Measurements from ENCODE around the gene IFITM5. TPM values are rescaled to one million over a fixed set of nuclear protein-coding genes. Genes with fewer than 3 reads are reported as not detected.
A peak's percentile ranks its signal among the peaks of the same experiment; 100 is the strongest.

Gene IFITM5
- total and polyA plus RNA-seq, 8 donors: 0.18 to 0.91 (median 0.57) TPM; not detected in 4

DNA sequence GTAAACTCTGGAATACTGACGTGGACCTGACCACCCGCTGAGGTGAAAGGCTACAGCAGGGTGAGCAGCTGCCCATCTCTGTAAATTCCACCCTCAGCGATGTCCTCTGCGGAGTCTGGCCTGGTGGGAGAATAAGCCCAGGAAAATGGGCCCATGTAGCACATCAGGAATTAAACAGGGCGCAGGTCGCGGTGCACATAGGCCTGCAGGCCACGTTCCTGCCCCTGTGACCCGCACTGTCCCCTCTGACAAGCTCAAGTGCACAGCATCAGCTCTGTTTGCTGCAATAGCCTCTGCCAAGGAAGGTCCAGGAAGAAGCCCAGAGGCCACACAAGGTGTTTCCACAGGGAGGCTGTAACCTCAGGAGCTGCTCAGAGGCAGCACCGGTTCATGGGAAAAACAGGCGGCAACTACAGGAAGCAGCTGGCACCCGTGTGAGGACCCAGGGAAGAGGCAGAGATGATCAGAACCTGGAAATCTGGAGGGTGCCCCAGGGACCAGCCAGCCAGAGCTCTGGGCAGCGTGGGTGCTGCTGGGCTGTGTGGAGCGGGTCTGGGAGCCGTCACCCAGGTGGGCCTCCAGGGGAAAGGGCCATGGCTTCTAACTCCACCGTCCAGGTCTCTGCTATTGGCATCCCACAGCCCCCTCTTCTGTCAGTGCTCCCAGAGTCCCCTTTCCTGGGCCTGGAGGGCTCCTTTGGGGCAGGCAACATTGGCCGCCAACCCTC is 7.5 kb upstream of the IFITM5 start:
- peak in 1 of 4 donors; percentile 47 for DNase-seq
- intact Hi-C loops (cut with DNase I): no loop called here
- H3K4me1 ChIP-seq: peaks cover 0 to 50% of the 10 kb centered on the region in 2 donors
- no peaks in the 10 kb centered on the region for H3K27me3 ChIP-seq
- peaks cover 0 to 4% of the 10 kb centered on the region in 2 donors for H3K36me3 ChIP-seq
- no peaks in the 10 kb centered on the region for H3K9me3 ChIP-seq
- TF ChIP-seq, protein P1, sequence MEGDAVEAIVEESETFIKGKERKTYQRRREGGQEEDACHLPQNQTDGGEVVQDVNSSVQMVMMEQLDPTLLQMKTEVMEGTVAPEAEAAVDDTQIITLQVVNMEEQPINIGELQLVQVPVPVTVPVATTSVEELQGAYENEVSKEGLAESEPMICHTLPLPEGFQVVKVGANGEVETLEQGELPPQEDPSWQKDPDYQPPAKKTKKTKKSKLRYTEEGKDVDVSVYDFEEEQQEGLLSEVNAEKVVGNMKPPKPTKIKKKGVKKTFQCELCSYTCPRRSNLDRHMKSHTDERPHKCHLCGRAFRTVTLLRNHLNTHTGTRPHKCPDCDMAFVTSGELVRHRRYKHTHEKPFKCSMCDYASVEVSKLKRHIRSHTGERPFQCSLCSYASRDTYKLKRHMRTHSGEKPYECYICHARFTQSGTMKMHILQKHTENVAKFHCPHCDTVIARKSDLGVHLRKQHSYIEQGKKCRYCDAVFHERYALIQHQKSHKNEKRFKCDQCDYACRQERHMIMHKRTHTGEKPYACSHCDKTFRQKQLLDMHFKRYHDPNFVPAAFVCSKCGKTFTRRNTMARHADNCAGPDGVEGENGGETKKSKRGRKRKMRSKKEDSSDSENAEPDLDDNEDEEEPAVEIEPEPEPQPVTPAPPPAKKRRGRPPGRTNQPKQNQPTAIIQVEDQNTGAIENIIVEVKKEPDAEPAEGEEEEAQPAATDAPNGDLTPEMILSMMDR (IDR thresholded peaks at IDR 0.05): no peak
- H3K4me3 ChIP-seq: no peak overlapping the region
- ATAC-seq: no peak
- peak overlapping the region; percentile 88 to 93 for H3K27ac ChIP-seq

DNA sequence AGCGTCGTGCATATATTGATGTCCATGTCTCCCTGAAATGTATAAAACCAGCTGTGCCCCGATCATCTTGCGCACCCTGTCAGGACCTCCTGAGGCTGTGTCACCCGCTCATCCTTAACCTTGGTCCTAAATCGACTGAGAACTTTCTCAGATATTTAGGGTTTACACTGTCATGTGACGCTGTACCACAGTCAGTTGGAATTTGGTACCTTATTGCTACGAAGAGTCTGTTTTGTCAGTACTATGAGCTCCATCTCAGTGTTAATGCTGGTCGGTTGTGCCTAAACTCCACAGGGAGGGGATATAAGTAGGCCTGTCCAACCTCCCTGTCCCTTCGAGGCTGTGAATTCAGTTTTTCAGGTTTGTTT is 6.5 kb upstream of the IFITM5 start:
- Histone ChIP-seq H3K9me3 (no peaks in the 10 kb centered on the region), H3K27ac (peak overlapping the region in 1 of 2 donors; percentile 93), H3K36me3 (peaks cover 0 to 4% of the 10 kb centered on the region in 2 donors), H3K4me3 (no peak overlapping the region), H3K27me3 (peaks cover 0 to 4% of the 10 kb centered on the region in 2 donors), H3K4me1 (peaks cover 0 to 48% of the 10 kb centered on the region in 2 donors)
- no peak for ATAC-seq
- intact Hi-C loops (cut with DNase I): no loop called here
- TF ChIP-seq, protein P1 (IDR thresholded peaks at IDR 0.05): no peak
- no peak for DNase-seq

DNA sequence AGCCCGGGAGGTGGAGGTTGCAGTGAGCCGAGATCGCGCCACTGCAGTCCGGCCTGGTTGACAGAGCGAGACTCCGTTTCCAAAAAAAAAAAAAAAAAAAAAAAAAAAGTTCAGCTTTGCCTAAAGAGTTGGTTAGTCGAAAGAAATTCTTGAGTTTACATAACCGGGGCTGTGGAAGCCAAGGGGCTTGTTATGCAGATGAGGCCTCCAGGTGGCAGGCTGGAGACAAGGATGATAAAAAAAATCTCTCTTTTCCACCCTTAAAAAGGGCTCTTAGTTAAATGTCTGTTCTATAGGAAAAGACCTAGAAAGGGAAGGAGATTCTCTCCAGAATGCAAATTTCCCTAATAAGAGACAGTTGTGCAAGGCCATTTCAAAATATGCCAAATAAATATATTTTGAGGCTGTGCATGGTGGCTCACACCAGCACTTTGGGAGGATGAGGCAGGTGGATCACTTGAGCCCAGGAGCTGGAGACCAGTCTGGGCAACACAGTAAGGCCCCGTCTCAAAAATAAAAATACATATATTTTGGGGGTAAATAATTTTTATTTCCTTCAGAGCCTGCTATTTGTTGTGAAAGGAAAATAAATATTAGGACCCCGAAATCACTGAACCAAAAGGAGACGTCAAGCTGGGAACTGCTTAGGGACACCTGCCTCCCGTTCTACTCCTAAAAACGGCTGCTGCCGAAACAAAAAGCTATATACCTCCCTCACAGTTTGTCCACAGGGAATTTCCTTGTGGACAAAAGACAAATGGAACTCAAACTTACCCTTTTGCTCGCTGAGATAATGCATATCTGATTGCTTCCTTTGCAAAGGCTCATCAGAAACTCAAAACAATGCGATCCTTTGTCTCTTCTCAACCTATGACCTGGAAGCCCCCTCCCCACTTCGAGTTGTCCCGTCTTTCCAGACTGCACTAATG is 5.9 kb upstream of the IFITM5 start:
- H3K4me3 ChIP-seq: no peak overlapping the region
- intact Hi-C loops (cut with DNase I): no loop called here
- peaks cover 0 to 4% of the 10 kb centered on the region in 2 donors for H3K36me3 ChIP-seq
- H3K4me1 ChIP-seq: peaks cover 0 to 50% of the 10 kb centered on the region in 2 donors
- TF ChIP-seq, protein P1 (IDR thresholded peaks at IDR 0.05): peak; percentile 65 to 72
- no peak overlapping the region for H3K27ac ChIP-seq
- peak; percentile 44 for ATAC-seq
- H3K9me3 ChIP-seq: no peaks in the 10 kb centered on the region
- peaks cover 2 to 11% of the 10 kb centered on the region in 2 donors for H3K27me3 ChIP-seq
- peak in 3 of 4 donors; percentile 55 to 89 (median 63) for DNase-seq

DNA sequence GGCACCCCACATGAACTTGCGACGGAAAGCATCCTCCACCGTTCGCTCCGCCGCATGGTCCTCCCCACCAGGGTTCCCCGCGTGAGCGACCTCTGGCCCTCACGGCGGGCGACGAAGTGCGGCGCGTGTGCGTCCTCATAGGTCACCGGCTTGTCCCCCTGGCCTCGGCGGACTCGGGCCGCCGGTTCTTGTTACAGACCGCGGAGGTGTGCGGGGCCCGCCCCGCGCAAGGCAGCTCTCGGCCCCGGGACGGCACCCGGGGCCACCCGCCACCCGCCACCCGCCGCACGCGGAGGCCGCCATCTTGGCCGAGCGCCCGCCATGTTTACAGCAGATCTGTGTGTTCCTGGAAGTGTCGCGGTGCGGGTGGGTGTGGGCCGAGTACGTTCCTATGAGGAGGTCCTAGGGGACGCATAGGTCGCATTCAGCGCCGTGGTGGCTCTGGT is 4.8 kb upstream of the IFITM5 start:
- no peak overlapping the region for H3K4me3 ChIP-seq

More for the DNA sequence above, 4.8 kb upstream of the IFITM5 start:
- Histone ChIP-seq H3K4me1 (peaks cover 0 to 44% of the 10 kb centered on the region in 2 donors), H3K9me3 (no peaks in the 10 kb centered on the region), H3K27me3 (peaks cover 7 to 22% of the 10 kb centered on the region in 2 donors), H3K36me3 (peaks cover 0 to under 1% of the 10 kb centered on the region in 2 donors), H3K27ac (no peak overlapping the region)
- DNase-seq (peak in 1 of 4 donors; percentile 81), ATAC-seq (no peak)
- TF ChIP-seq, protein P1 (IDR thresholded peaks at IDR 0.05): no peak
- intact Hi-C loops (cut with DNase I): no loop called here

Data from left lung (tissue), 10 donors.